ENCODE data around the gene SRP72.
"Not testable (repeated sequence)": the region's sequence is repeated elsewhere in the genome, so short reads cannot be mapped to it uniquely, and the experiment has no call there.

SRP72 gene

DNA sequence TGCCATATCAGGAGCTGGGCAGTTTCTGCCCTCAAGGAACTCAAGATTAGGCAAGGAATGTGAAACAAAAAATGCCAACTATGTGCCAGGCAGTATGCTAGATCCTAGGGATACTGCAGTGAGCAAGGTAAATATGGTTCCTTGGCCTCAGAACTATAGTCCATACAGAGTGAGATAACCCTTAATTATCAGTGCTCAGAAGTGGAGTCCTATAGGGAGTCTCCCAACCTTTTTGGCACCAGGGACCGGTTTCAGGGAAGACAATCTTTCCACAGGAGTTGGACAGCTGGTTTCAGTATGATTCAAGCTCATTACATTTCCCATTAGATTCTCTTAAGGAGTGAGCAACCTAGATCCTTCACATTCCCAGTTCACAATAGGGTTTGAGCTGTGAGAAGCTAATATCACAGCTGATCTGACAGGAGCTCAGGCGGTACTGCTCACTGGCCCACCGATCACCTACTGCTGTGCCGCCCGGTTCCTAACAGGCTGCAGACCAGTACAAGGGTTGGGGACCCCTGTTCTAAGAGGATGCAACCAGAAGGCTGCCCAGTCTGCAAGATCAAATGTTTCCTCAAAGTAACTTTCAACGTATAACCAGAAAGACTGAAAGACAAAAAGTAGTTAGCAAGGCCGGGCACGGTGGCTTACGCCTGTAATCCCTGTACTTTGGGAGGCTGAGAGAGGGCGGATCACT, 1.7 kb upstream of the SRP72 start:
- DNase-seq (ENCODE audit: low read depth) = no peak

DNA sequence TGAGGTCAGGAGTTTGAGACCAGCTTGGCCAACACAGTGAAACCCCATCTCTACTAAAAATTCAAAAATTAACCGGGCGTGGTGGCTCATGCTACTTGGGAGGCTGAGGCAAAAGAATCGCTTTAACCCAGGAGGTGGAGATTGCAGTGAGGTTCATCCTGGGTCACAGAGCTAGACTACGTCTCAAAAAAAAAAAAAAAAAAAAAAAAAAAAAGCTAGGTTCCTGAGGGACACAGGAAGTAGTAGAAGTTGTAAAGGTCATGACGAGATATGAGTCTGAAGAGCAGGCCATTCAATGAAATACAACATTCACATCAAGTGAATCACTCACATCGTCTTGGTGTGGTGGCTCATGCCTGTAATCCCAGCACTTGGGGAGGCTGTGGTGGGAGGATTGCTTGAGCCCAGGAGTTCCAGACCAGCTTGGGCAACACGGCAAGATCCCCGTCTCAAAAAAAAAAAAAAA, 1.1 kb upstream of the SRP72 start:
- not testable (repeated sequence) for DNase-seq (ENCODE audit: low read depth)

DNA sequence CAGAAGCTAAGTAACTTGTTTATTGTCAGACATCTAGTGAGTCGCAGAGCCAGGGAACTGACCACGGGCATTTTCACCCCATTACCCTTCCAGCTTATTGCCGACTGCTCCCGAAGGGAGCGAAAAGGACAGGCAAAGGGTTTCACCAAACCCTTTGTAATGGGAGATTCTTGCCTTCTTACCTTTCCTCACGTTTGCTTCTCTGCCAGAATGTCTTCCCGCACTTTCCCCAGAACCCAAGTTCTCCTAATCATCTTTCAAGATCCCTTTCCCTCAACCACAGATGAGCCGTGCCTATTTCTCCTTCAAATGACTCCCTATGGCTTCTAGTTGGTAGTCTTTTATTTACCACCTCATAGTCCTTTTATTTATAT, 520 bp upstream of the SRP72 start:
- no peak for DNase-seq (ENCODE audit: low read depth)

- no peak for DNase-seq (ENCODE audit: low read depth)
Observed at GRCh38 chr4:56468097-56468422, 643 bp downstream of the SRP72 start.

GRCh38 chr4:56469489-56470210, 2.2 kb downstream of the SRP72 start:
- DNase-seq (ENCODE audit: low read depth) = no peak

GRCh38 chr4:56475917-56476316, 8.5 kb downstream of the SRP72 start:
- DNase-seq (ENCODE audit: low read depth) = no peak

GRCh38 chr4:56477192-56477702, 9.8 kb downstream of the SRP72 start:
- no peak for DNase-seq (ENCODE audit: low read depth)

DNA sequence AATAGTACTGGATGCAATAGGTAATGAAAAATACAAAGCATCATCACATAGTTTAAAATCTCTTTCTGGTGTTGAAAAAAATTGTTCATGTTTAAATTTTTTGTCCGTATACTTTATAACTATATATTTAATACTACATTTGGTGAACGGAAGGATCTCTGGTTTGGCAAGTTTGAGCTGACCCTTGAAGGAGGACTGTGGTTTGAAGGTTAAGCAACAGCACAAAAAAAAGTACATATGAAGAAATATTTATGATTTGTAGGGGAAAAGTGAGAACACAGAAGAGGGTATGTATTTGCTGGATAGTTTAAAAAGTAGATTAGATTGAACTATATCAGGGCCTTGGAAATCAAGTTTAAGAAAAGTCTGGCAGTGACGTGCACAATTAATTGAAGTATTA, 13.3 kb downstream of the SRP72 start:
- DNase-seq (ENCODE audit: low read depth) = no peak

GRCh38 chr4:56496241-56496640, 28.8 kb downstream of the SRP72 start:
- no peak for DNase-seq (ENCODE audit: low read depth)

GRCh38 chr4:56505269-56506130, 38.1 kb downstream of the SRP72 start, which contains the start of gene ARL9:
Gene ARL9 (plus strand): TSS chr4:56505791. CDS start chr4:56505863, 72 bp downstream.
- DNase-seq (ENCODE audit: low read depth) = peak; percentile 32

DNA sequence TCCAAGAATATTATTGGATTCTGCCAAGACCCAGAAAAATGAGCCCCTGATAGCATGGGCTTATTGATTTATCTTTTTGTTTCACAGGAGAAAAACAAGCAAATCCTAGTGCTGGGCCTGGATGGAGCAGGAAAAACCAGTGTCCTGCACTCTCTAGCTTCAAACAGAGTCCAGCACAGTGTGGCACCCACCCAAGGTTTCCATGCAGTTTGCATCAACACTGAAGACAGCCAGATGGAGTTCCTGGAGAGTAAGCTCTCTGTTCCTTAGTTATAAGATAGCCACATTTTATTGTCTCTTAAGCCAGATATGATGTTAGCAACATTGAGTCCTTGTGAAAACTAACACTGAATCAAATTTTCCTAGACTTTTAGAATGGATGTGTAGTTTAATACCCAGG, 43.7 kb downstream of the SRP72 start:
- no peak for DNase-seq (ENCODE audit: low read depth)

DNA sequence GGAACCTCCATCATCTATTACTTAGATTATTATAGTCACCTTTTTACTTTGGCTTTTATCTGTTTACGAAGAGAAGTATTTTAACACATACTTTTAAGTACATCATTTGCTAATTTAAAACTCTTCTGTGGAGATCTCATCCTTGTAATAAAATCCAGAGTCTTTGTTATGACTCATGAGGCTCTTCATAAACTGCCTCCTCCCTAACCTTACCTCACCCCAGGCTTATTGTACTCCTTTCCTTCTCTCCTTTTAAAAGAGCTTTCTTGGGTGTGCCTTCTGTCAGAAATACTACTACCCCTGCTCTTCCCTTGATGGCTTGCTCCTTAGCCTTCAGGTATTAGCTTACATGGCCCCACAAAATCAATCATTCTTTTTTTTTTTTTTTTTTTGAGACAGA, 44.7 kb downstream of the SRP72 start:
- no peak for DNase-seq (ENCODE audit: low read depth)

DNA sequence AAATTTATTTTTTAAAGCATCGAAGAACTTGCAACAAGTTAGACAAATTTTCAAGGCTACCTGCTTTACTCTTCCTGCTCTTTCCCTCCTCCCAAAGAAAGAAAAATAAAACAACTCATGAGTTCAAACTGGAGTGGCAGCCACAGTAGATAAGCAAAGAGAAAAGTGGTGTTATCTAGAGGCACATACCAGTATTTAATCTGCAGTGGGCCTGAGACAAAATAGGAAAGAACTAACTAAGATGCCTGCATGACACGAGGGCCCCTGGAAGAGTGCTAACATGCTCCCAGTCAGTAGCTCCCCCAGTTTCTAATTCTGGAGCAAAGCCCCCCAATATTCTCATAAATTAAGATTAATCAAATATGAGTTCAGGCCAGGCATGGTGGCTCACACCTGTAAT, 46.1 kb downstream of the SRP72 start:
- DNase-seq (ENCODE audit: low read depth) = no peak

DNA sequence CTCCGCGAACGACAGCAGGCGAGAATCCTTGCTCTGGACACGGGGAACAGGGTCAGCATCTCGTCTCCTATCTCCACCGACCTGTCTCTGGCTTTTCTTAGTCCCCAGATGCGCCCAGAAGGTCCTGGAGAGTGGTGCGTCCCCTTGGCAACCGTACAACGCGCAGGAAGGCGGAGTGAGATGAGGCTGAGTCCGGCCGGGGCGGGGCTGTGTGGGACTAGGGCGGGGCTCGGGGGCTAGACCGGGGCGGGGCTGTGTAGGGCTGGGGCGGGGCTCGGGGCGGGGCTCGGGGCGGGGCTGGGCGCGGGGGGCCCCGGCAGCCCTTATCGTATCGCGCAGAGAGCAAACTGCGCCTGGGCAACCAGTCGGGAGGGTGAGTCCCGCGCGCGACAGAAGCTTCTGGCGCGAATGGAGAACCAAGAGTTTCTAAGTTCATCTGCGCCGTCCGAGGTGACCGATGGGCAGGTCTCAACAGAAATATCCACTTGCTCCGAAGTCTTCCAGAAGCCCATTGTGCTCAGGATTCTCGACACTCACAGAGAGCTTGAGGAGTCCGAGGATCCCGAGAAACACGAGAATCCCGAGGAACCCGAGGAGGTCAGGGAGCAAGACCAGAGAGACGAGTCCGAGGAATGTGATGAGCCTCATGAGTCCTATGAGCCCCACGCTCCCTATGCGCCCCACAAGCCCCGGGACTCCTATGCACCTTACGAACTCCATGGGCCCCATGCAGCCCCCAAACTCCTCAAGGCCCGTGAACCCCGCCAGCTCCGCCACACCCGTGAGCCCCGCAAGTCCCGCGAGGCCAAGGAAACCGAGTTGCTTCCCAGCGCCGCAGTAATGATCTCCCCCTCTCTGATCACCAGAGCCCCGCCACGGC, 63.1 kb downstream of the SRP72 start:
- peak; percentile 57 for DNase-seq (ENCODE audit: low read depth)

GRCh38 chr4:56531149-56531770, 63.8 kb downstream of the SRP72 start:
- DNase-seq (ENCODE audit: low read depth) = no peak

DNA sequence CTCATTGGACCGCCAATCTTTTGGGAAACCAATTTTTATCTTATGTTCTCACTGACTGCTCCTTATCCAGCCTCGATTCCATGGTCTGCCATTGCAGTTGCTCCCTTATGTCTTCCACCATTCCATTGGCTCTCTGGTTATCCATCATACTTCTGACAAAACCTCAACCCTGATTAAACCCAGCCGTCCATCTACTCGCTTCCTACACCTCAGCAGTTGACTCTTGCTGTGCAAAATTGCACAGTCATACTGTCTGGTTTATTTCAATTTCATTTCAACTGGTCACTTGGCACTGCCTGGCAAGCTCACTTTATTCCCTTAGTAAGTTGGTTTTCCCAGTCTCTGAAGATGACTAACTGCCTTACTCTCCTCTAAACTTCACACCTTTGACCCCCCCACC, 64.4 kb downstream of the SRP72 start:
- DNase-seq (ENCODE audit: low read depth) = no peak

- DNase-seq (ENCODE audit: low read depth) = no peak
Observed at GRCh38 chr4:56532239-56532638, 64.8 kb downstream of the SRP72 start.

GRCh38 chr4:56535915-56536314, 68.5 kb downstream of the SRP72 start:
- DNase-seq (ENCODE audit: low read depth) = no peak

- no peak for DNase-seq (ENCODE audit: low read depth)
Observed at GRCh38 chr4:56537147-56537546, 69.7 kb downstream of the SRP72 start.

- no peak for DNase-seq (ENCODE audit: low read depth)
Observed at GRCh38 chr4:56540826-56541225, 73.4 kb downstream of the SRP72 start.

GRCh38 chr4:56544573-56545131, 77.2 kb downstream of the SRP72 start:
- DNase-seq (ENCODE audit: low read depth) = peak; percentile 51
